ENCODE measurements around the gene EPHA2.
A peak's percentile ranks its signal among the peaks of the same experiment; 100 is the strongest.

The EPHA2 gene

GRCh38 chr1:16156848-16157495 lies 1.1 kb upstream of the EPHA2 start:
- H3K4me3 Mint-ChIP-seq = peak overlapping the region in 1 of 2 donors; percentile 0
- ATAC-seq (replicated peaks) (no peak), DNase-seq (no peak)
- H3K36me3 Mint-ChIP-seq (ENCODE audit: insufficient read depth) = peaks cover 3% of the 10 kb centered on the region
- H3K9me3 Mint-ChIP-seq = no peaks in the 10 kb centered on the region
- H3K4me1 Mint-ChIP-seq (ENCODE audit: low read depth in 2 of 2) = peaks cover 34 to 36% of the 10 kb centered on the region in 2 donors
- H3K27ac Mint-ChIP-seq = no peak overlapping the region
- peaks cover 9 to 22% of the 10 kb centered on the region in 2 donors for H3K27me3 Mint-ChIP-seq

- DNase-seq (no peak), ATAC-seq (replicated peaks) (no peak)
- Mint-ChIP-seq H3K4me3 (peak overlapping the region; percentile 72 to 78), H3K4me1 (ENCODE audit: low read depth in 2 of 2) (peaks cover 33 to 37% of the 10 kb centered on the region in 2 donors), H3K9me3 (no peaks in the 10 kb centered on the region), H3K27ac (peak overlapping the region in 1 of 2 donors; percentile 79), H3K27me3 (peaks cover 11 to 28% of the 10 kb centered on the region in 2 donors), H3K36me3 (ENCODE audit: insufficient read depth) (peaks cover 3% of the 10 kb centered on the region)
These were observed 1.7 kb downstream of the EPHA2 start for GRCh38 chr1:16153999-16154673.

DNA sequence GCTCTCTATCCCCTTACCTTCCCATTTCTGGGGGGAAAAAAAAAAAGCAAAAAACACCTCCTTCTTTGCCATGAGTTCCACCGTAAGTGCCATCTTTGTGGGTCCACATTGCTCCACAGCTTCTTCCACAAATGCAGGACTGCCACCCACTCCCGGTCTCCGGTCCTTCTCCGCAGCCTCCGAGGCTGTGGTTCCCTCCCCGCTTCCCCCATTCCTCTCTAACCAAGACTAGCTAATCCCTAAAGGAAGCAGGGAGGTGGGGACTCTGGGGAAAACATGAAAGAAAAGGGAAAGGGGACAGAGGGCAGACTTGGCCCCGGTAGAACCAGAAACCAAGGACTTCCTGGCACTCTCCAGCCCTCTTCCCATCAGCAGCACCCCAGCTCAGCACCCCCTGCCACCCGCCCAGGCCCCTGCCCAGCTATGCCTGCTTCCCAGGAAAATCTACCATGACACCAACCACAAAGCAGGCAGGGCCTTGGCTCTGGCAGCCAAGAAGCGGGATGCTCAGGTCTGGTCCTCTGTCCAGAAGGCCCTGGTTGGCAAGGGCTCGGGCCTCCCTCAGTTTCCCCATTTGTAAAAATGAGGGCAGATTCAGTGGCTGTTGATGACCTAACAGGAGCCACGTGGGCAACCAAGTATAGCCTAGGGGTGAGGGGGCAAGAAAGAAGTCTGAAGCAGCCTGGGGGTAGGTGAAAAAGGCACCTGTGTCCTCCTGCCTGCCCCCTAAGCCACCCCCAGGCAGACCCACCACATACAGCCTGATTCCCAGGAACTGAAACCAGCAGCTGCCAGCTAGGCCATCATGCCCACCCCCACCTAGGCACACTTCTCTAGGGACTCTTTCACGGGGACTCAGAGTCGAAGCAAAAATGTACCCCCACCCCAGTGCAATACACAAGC lies 2.5 kb downstream of the EPHA2 start:
- Mint-ChIP-seq H3K4me1 (ENCODE audit: low read depth in 2 of 2) (peaks cover 31 to 32% of the 10 kb centered on the region in 2 donors), H3K36me3 (ENCODE audit: insufficient read depth) (peaks cover 3% of the 10 kb centered on the region), H3K4me3 (peak overlapping the region in 1 of 2 donors; percentile 8), H3K27me3 (peaks cover 11 to 36% of the 10 kb centered on the region in 2 donors), H3K9me3 (no peaks in the 10 kb centered on the region), H3K27ac (no peak overlapping the region)
- ATAC-seq (replicated peaks) (no peak), DNase-seq (no peak)

DNA sequence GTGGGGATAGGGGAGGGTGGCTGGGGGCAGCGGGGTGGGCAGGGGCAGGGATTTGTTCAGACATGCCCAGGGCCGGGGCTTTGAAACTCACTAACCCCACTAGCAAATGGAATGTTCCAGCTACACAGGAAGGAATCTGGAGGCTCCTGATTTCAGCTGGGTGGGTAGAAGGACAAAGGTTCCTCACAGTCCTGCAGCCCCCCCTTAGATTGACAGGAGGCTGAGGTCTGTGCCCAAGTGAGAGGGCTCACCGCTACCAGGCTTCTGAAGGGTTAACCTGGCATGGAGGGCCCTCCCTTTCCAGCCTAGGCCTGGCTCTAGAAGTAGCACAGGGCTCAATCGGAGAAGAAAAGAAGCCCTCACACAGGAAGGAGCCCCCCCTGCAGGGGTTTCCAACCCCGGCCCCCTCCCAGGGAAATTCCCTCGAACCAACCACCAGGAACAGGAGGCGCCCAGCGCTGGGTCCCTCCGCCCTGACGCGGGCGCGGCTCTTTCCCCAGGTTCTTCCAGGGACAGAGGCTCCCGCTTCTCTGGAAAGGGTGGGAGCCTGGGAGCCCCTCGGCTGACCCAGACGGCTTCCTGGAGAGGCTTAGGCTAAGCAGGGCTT lies 3.3 kb downstream of the EPHA2 start:
- Mint-ChIP-seq H3K27ac (no peak overlapping the region), H3K36me3 (ENCODE audit: insufficient read depth) (no peaks in the 10 kb centered on the region), H3K9me3 (no peaks in the 10 kb centered on the region), H3K27me3 (peaks cover 11 to 41% of the 10 kb centered on the region in 2 donors), H3K4me3 (no peak overlapping the region), H3K4me1 (ENCODE audit: low read depth in 2 of 2) (peaks cover 23 to 24% of the 10 kb centered on the region in 2 donors)
- ATAC-seq (replicated peaks) (no peak), DNase-seq (no peak)

DNA sequence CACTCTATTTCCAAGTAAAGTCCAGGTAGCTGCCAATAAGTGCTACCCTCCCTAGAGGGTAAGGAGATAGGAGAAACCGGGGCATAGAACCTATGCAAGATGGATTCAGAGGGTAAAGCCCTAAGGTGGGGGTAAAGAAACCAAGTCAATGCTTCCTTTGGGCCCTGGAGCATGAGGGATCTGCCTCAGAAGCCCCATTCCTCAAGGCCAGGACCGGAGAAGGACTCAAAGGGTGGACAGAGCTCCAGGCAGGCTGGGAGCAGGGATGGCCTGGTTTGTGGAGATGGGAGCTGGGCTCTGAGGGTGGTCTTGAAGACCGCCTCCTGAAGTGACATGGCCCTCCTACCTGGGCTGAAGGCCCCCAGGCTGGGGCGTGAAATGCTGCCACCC lies 3.9 kb downstream of the EPHA2 start:
- H3K27ac Mint-ChIP-seq = peak overlapping the region; percentile 62 to 66
- no peak overlapping the region for H3K4me3 Mint-ChIP-seq
- ATAC-seq (replicated peaks) = no peak
- peaks cover 11 to 41% of the 10 kb centered on the region in 2 donors for H3K27me3 Mint-ChIP-seq
- H3K9me3 Mint-ChIP-seq = no peaks in the 10 kb centered on the region
- peaks cover 17 to 18% of the 10 kb centered on the region in 2 donors for H3K4me1 Mint-ChIP-seq (ENCODE audit: low read depth in 2 of 2)
- DNase-seq = no peak
- no peaks in the 10 kb centered on the region for H3K36me3 Mint-ChIP-seq (ENCODE audit: insufficient read depth)

DNA sequence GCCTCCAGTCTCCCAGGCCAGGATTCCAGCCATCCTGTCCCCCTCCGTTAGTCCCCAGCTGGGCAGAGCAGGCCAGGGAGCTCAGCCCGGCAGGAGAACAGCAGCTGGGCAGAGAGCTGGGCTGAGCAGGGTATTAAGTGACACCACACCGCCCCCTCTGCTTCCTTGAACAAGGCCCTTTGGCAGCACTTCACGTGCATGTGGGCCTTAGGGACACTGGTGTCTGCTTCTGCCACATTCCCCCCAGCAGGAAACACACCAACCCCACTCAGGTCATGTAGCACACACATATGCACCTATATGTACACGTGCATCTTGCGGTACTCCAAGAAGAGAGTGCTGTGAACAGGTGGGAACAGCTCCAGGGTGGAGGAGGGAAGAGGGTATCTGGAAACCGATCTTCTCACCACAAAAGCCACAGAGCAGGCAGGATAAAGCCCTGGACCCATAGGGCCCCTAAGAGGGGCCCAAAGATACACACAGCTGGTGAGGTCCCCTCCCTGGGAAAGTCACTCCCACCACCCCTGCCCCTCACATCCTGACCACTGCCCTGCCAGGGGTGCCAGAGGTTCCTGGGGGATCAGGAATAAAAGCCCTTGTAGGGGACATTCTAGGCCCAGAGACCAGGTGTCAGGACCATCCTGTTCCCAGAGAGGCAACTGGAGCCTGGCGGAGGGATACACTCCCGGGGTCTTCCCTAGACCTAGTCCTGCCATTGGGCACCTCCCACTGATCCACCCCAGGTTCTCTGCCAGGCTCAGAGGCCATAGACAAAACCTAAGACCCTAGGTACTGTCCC lies 4.5 kb downstream of the EPHA2 start:
- DNase-seq (no peak), ATAC-seq (replicated peaks) (no peak)
- H3K4me3 Mint-ChIP-seq = no peak overlapping the region
- peak overlapping the region; percentile 62 to 70 for H3K27ac Mint-ChIP-seq
- H3K9me3 Mint-ChIP-seq = no peaks in the 10 kb centered on the region
- H3K36me3 Mint-ChIP-seq (ENCODE audit: insufficient read depth) = no peaks in the 10 kb centered on the region
- H3K27me3 Mint-ChIP-seq = peaks cover 11 to 44% of the 10 kb centered on the region in 2 donors
- H3K4me1 Mint-ChIP-seq (ENCODE audit: low read depth in 2 of 2) = peaks cover 13 to 14% of the 10 kb centered on the region in 2 donors

GRCh38 chr1:16150508-16150907 lies 5.4 kb downstream of the EPHA2 start:
- DNase-seq = no peak
- Mint-ChIP-seq H3K4me3 (no peak overlapping the region), H3K9me3 (no peaks in the 10 kb centered on the region), H3K27ac (peak overlapping the region in 1 of 2 donors; percentile 70), H3K36me3 (ENCODE audit: insufficient read depth) (no peaks in the 10 kb centered on the region), H3K27me3 (peaks cover 11 to 53% of the 10 kb centered on the region in 2 donors), H3K4me1 (ENCODE audit: low read depth in 2 of 2) (peaks cover 13 to 14% of the 10 kb centered on the region in 2 donors)
- no peak for ATAC-seq (replicated peaks)

DNA sequence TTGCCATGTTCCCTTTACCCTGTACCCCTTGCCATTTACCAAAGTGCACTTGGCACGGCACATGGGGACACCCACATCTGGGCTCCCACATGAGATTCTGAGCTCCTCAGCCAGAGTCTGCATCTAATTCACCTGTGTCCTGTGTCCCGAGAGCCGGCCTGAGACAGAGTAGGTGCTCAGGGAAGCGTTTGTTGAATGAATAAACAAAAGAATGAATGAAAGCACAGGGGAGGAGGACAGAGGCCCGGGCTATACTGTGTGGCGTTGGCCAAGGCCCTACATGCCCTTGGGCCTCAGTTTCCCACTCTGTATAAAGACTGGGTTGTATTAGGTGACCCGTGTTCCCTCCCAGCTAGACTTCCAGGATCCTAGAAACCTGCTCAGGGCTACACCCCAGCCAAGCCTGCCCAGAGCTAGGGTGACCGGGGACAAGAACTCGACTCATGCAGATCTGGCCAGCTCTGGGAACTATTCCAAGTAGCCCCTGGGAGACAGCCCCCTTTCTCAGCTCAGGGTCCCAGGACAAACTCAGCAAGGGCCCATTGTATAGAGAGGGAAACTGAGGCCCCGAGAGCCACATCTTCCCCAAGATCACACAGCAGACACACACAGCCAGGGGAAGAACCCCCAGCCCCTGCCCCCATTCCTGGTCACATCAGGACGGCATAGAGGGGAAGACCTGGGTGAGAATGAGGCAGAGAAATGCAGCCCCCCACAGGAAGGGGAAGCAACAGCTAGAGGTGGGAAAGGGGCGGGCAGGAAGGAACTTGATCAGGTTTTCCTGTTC lies 6.0 kb downstream of the EPHA2 start:
- Mint-ChIP-seq H3K36me3 (ENCODE audit: insufficient read depth) (no peaks in the 10 kb centered on the region), H3K4me1 (ENCODE audit: low read depth in 2 of 2) (peaks cover 9 to 11% of the 10 kb centered on the region in 2 donors), H3K27ac (peak overlapping the region in 1 of 2 donors; percentile 70), H3K4me3 (no peak overlapping the region), H3K9me3 (no peaks in the 10 kb centered on the region), H3K27me3 (peaks cover 11 to 53% of the 10 kb centered on the region in 2 donors)
- no peak for DNase-seq
- ATAC-seq (replicated peaks) = no peak

- Mint-ChIP-seq H3K27me3 (peaks cover 11 to 50% of the 10 kb centered on the region in 2 donors), H3K27ac (no peak overlapping the region), H3K4me3 (no peak overlapping the region), H3K4me1 (ENCODE audit: low read depth in 2 of 2) (peaks cover 4 to 11% of the 10 kb centered on the region in 2 donors), H3K36me3 (ENCODE audit: insufficient read depth) (no peaks in the 10 kb centered on the region), H3K9me3 (no peaks in the 10 kb centered on the region)
- DNase-seq (no peak), ATAC-seq (replicated peaks) (no peak)
These were observed 6.7 kb downstream of the EPHA2 start for GRCh38 chr1:16149146-16149545.

DNA sequence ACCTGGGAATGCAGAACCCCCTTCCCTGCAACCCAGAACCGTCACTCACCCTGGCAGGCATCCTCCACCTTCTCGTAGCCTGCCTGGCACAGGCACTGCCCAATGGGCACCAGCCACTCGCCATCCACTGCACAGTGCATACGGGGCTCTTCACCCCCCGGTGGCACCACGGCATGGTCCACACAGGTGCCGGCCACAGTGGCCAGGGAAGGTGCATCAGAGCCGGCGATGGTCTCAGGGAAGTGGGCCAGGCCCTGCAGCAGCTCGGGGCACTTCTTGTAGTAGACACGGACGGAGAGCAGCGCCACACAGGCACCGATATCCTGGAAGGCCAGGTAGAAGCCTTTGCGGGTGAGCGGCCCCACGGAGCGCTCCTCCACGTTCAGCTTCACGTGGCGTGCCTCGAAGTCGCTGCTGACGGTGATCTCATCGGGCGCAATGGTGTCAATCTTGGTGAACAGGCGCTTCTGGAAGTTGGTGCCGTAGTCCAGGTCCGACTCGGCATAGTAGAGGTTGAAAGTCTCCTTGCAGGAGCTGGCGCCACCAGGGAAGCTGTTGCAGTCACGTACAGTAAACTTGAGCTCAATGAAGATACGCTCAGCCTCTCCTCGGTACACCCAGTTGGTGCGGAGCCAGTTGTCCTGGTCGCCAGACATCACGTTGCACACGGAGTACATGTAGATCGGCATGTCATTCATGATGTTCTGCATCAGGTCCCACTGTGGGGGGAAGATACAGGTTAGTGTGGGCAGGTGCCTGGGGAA lies 7.4 kb downstream of the EPHA2 start:
- Mint-ChIP-seq H3K36me3 (ENCODE audit: insufficient read depth) (peaks cover 2% of the 10 kb centered on the region), H3K9me3 (no peaks in the 10 kb centered on the region), H3K4me3 (no peak overlapping the region), H3K27me3 (peaks cover 11 to 44% of the 10 kb centered on the region in 2 donors), H3K27ac (no peak overlapping the region), H3K4me1 (ENCODE audit: low read depth in 2 of 2) (peaks cover 4 to 11% of the 10 kb centered on the region in 2 donors)
- DNase-seq = no peak
- ATAC-seq (replicated peaks) = no peak

- H3K27ac Mint-ChIP-seq = peak overlapping the region in 1 of 2 donors; percentile 29
- ATAC-seq (replicated peaks) = no peak
These were observed 8.5 kb downstream of the EPHA2 start for GRCh38 chr1:16147156-16147926.

More at GRCh38 chr1:16147156-16147926, 8.5 kb downstream of the EPHA2 start:
- peaks cover 4 to 8% of the 10 kb centered on the region in 2 donors for H3K4me1 Mint-ChIP-seq (ENCODE audit: low read depth in 2 of 2)
- H3K27me3 Mint-ChIP-seq = peaks cover 6 to 39% of the 10 kb centered on the region in 2 donors
- H3K9me3 Mint-ChIP-seq = no peaks in the 10 kb centered on the region
- no peak overlapping the region for H3K4me3 Mint-ChIP-seq
- peaks cover 2% of the 10 kb centered on the region for H3K36me3 Mint-ChIP-seq (ENCODE audit: insufficient read depth)
- no peak for DNase-seq
